ENCODE results near the gene BTN1A1.

The BTN1A1 gene

DNA sequence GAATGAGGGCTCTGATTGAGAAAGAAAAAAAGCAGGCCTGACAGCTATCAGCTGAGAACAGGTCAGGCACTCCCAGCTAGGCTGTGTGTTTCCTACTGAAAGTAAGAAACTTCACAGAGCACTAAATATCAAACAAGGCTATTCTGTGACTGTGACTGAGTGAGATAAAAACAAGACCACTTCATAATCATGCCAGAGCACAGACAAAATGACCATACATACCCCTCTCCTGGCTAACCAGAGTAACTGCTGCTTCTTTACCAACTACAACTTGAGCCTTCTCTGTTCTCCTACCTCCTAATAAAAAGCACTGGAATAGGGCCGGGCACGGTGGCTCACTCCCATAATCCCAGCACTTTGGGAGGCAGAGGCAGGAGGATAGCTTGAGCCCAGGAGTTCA, 6.8 kb upstream of the BTN1A1 start:
- ChIA-PET POLR2A (ENCODE audit: low non-redundant PET) (no interaction called here), CTCF (no interaction called here)
- no peak overlapping the region for H3K27ac ChIP-seq
- DNase-seq (ENCODE audit: low spot score): no peak
- TF ChIP-seq, protein P1, sequence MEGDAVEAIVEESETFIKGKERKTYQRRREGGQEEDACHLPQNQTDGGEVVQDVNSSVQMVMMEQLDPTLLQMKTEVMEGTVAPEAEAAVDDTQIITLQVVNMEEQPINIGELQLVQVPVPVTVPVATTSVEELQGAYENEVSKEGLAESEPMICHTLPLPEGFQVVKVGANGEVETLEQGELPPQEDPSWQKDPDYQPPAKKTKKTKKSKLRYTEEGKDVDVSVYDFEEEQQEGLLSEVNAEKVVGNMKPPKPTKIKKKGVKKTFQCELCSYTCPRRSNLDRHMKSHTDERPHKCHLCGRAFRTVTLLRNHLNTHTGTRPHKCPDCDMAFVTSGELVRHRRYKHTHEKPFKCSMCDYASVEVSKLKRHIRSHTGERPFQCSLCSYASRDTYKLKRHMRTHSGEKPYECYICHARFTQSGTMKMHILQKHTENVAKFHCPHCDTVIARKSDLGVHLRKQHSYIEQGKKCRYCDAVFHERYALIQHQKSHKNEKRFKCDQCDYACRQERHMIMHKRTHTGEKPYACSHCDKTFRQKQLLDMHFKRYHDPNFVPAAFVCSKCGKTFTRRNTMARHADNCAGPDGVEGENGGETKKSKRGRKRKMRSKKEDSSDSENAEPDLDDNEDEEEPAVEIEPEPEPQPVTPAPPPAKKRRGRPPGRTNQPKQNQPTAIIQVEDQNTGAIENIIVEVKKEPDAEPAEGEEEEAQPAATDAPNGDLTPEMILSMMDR (conservative IDR thresholded peaks at IDR 0.05; ENCODE audit: low read depth): no peak

DNA sequence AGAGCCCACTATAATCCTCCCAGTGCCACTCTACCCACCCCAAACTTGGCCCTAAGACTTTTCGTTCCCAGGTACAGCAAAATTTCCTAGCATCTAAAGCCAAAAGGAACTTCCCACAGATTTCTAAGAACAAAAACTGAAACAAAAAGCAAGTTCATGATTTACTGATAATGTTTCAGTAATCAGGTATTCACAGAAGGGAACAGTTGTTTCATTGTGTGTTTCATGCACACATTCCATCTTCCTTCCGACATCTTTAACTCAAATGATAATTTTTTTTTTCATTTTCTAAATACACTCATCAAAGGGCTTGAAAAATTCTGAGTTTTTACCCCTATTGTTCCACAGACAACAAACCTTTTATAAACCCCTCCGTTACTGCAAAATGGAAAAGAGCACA, 6.0 kb upstream of the BTN1A1 start:
- DNase-seq (ENCODE audit: low spot score): no peak
- ChIA-PET CTCF (no interaction called here), POLR2A (ENCODE audit: low non-redundant PET) (no interaction called here)
- TF ChIP-seq, protein P1 (conservative IDR thresholded peaks at IDR 0.05; ENCODE audit: low read depth): no peak
- H3K27ac ChIP-seq: no peak overlapping the region

DNA sequence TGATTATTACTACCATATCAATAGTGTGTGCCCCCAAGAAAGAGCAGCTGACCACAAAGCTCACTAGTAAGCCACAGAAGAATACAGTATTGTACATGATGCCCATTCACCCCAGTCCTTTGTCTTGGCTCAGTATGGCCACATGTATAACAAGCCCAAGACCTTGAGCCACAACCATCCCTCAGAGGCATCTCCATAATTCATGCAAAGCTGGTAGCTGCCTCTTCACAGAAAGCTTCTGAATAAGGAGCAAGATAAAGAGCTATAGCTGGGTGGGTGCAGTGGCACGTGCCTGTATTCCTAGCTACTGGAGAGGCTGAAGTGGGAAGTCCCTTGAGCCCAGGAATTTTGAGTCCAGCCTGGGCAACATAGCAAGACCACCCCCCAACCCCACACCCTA, 4.8 kb upstream of the BTN1A1 start:
- TF ChIP-seq, protein P1 (conservative IDR thresholded peaks at IDR 0.05; ENCODE audit: low read depth): no peak
- H3K27ac ChIP-seq: no peak overlapping the region
- POLR2A ChIA-PET (ENCODE audit: low non-redundant PET): interaction anchor here (0.6 kb wide), 1 partner anchor 1344 kb away, joined by 4 read pairs; no protein-coding TSS in a partner anchor
- DNase-seq (ENCODE audit: low spot score): no peak
- CTCF ChIA-PET: interaction anchor here (0.6 kb wide), 1 partner anchor 154 kb away, joined by 3 read pairs; no protein-coding TSS in a partner anchor

DNA sequence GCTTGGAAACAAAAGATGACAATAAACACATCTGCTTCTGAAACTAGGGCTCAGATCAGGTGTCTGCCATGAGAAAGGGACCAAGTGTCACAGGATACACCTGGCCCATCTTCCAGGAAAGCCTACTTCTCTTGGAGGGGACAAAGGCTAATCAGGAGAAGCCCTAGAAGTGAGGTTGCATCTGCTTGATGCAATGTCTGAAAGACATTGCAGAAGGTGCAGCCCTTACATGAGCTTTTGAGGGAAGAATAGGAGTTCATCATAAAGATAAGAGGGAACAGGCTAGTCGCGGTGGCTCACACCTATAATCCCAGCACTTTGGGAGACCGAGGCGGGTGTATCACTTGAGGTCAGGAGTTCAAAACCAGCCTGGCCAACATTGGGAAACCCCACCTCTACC, 2.5 kb upstream of the BTN1A1 start:
- TF ChIP-seq, protein P1 (conservative IDR thresholded peaks at IDR 0.05; ENCODE audit: low read depth): no peak
- ChIA-PET CTCF (no interaction called here), POLR2A (ENCODE audit: low non-redundant PET) (no interaction called here)
- no peak for DNase-seq (ENCODE audit: low spot score)
- no peak overlapping the region for H3K27ac ChIP-seq

DNA sequence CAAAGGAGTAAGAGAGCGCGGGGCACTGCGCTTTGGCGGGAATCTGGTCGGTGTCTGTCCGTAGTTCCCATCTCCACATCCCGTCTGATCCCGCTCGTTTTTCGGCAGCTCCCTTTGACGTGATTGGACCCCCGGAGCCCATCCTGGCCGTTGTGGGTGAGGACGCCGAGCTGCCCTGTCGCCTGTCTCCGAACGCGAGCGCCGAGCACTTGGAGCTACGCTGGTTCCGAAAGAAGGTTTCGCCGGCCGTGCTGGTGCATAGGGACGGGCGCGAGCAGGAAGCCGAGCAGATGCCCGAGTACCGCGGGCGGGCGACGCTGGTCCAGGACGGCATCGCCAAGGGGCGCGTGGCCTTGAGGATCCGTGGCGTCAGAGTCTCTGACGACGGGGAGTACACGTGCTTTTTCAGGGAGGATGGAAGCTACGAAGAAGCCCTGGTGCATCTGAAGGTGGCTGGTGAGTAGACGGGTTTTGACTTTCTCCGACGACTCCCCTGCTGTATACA, 1.4 kb downstream of the BTN1A1 start:
- ChIA-PET POLR2A (ENCODE audit: low non-redundant PET) (no interaction called here), CTCF (interaction anchor here (1.5 kb wide), 1 partner anchor 160 kb away, joined by 3 read pairs; no protein-coding TSS in a partner anchor)
- DNase-seq (ENCODE audit: low spot score): peak; percentile 8
- no peak overlapping the region for H3K27ac ChIP-seq
- TF ChIP-seq, protein P1 (conservative IDR thresholded peaks at IDR 0.05; ENCODE audit: low read depth): no peak

DNA sequence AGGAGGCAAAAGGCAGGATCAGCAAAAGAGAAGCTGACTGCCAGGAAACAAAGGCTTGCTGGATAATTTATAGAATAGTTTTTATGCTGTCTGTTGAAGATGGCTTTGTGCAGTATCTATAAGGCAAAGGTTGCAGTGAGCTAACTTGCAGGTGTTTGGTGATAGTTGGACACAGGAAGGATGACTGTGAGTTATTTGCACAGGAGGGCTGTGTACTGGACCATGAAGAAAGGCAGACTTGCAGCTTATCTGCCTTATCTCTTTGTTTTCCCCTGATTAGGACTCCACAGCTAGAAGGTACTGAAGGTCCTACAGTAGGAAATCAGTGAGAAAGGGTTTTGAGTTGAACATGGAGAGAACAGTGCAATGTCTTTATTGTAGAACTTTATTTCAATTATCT, 2.1 kb downstream of the BTN1A1 start:
- no peak overlapping the region for H3K27ac ChIP-seq
- ChIA-PET POLR2A (ENCODE audit: low non-redundant PET) (no interaction called here), CTCF (no interaction called here)
- no peak for DNase-seq (ENCODE audit: low spot score)
- TF ChIP-seq, protein P1 (conservative IDR thresholded peaks at IDR 0.05; ENCODE audit: low read depth): no peak

DNA sequence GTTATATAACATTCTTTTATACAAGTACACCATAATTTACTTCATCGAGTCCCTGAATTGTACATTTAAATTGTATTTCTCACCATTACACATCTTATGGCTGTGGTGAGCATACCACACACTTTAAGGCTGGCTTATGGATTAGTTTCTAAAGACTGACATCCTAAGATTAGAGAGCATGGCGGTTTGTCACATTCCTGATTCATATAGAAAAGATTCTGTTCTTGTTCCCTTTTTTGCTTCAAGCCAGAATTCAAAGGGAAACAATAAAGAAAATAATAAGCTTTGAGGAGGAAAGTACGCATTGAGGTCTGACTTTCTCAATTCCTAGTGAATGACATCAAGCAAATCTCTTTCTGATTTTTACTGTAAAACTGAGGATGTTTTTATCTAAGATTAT, 2.5 kb downstream of the BTN1A1 start:
- ChIA-PET POLR2A (ENCODE audit: low non-redundant PET) (no interaction called here), CTCF (no interaction called here)
- TF ChIP-seq, protein P1 (conservative IDR thresholded peaks at IDR 0.05; ENCODE audit: low read depth): no peak
- no peak for DNase-seq (ENCODE audit: low spot score)
- no peak overlapping the region for H3K27ac ChIP-seq
